HFF-Myc (cell line): ENCODE measurements around the gene LMAN2.
"Not testable (repeated sequence)": the region's sequence is repeated elsewhere in the genome, so short reads cannot be mapped to it uniquely, and the experiment has no call there.

Source experiments
- DNase-seq: peaks from one replicate; pipeline ENCODE4 v3.0.0-alpha.2; 2011; ENCODE audit warnings: low read depth; ENCODE audit errors: extremely low read depth
- H3K4me3 ChIP-seq: replicated peaks from 2 replicates; pipeline ENCODE4 v1.5.1; 2011; ENCODE audit warnings: low read depth, mild to moderate bottlenecking, control low read depth, low read length
- TF ChIP-seq, protein P1 (sequence below): IDR thresholded peaks from 2 replicates; pipeline ENCODE4 v1.5.1; 2012; ENCODE audit warnings: mild to moderate bottlenecking, low read depth, low read length, control low read depth; ENCODE audit errors: missing control alignments

The LMAN2 gene

GRCh38 chr5:177344891-177345290 lies 6.6 kb downstream of the LMAN2 start:
- DNase-seq, result no peak
- TF ChIP-seq, protein P1, sequence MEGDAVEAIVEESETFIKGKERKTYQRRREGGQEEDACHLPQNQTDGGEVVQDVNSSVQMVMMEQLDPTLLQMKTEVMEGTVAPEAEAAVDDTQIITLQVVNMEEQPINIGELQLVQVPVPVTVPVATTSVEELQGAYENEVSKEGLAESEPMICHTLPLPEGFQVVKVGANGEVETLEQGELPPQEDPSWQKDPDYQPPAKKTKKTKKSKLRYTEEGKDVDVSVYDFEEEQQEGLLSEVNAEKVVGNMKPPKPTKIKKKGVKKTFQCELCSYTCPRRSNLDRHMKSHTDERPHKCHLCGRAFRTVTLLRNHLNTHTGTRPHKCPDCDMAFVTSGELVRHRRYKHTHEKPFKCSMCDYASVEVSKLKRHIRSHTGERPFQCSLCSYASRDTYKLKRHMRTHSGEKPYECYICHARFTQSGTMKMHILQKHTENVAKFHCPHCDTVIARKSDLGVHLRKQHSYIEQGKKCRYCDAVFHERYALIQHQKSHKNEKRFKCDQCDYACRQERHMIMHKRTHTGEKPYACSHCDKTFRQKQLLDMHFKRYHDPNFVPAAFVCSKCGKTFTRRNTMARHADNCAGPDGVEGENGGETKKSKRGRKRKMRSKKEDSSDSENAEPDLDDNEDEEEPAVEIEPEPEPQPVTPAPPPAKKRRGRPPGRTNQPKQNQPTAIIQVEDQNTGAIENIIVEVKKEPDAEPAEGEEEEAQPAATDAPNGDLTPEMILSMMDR, result no peak
- H3K4me3 ChIP-seq, result no peak overlapping the region

DNA sequence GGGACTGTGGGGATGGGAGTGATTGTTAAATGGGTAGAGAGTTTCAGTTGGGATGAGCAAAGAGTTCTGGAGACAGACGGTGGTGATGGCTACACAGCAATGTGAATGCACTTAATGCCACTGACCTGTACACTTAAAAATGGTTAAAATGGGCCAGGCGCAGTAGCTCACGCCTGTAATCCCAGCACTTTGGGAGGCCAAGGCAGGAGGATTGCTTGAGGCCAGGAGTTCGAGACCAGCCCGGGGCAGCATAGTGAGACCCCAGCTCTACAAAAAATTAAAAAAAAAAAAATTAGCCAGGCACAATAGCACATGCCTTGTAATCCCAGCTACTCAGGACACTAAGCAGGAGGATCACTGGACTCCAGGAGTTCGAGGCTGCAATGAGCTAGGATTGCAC lies 7.7 kb downstream of the LMAN2 start:
- no peak overlapping the region for H3K4me3 ChIP-seq
- DNase-seq, result no peak
- TF ChIP-seq, protein P1, result no peak

DNA sequence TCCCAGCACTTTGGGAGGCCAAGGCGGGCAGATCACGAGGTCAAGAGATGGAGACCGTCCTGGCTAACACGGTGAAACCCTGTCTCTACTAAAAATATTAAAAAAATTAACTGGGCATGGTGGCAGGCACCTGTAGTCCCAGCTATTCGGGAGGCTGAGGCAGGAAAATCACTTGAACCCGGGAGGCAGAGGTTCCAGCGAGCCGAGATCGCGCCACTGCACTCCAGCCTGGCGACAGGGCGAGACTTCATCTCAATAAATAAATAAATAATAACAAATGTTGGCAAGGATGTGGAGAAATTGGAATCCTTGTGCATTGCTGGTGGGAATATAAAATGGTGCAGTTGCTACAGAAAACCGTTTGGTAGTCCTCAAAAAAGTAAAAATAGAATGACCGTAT lies 8.5 kb downstream of the LMAN2 start:
- not testable (repeated sequence) for DNase-seq, H3K4me3 ChIP-seq

GRCh38 chr5:177339107-177339638 lies 12.3 kb downstream of the LMAN2 start:
- DNase-seq, result no peak
- TF ChIP-seq, protein P1, result no peak
- no peak overlapping the region for H3K4me3 ChIP-seq

GRCh38 chr5:177338251-177339106 lies 13.0 kb downstream of the LMAN2 start:
- no peak overlapping the region for H3K4me3 ChIP-seq
- TF ChIP-seq, protein P1, result no peak
- DNase-seq, result no peak

DNA sequence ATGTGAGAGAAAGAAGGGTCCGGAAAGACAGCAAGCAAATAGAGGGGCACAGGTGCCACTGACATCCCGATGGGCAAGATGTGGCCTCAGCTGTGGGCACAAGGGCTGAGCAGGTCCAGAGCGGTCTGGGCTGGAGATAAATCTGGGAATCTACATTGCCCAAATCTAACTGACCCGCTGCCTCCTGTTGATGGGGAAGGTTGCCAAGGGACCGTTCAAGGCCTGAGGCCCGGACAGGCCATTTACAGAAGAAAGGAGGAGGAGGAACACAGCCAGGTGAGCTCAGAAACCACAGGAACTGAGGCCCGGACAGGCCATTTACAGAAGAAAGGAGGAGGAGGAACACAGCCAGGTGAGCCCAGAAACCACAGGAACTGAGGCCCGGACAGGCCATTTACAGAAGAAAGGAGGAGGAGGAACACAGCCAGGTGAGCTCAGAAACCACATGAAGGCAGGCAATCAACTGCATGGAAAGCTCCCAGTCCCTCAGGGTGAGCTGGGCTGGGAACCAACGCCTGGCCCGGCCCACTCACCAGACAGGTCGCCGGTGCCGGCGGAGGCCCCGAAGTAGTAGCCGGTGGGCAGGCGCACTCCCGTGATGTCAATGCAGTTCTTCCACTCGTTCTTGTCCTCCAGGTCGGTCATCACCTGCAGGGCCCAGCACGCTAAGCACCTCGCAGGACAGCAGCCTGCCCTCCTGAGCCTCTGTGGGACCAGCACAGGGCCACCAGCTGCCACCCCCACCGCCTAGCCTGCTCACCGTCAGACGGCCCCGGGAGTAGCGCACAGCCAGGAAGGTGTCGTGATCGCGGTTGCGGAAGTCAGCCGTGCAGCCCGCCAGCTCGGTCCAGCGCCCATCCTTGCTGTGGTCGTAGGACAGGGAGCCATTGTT lies 14.6 kb downstream of the LMAN2 start:
- TF ChIP-seq, protein P1, result no peak
- no peak for DNase-seq
- no peak overlapping the region for H3K4me3 ChIP-seq

DNA sequence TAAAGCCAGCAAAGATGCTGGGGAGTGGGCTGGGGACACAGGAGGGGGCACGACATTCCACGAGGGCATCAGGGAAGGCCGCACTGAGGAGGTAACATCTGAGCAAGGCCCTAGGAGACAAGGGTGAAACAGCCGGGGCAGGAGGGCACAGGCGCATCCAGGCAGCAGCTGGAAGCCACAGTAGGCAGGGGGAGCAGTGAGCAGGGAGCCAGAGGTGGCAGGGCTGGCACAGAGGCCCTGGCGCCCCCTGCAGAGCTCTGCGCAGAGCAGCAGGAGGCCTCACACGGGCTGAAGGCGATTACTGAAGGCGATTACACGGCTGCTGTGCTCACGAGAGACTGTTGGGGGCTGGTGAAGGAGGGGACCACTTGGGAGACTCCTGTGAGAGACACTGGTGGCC lies 15.4 kb downstream of the LMAN2 start:
- TF ChIP-seq, protein P1, result peak; percentile 50
- DNase-seq, result no peak
- H3K4me3 ChIP-seq, result no peak overlapping the region
